Immature natural killer cell (primary cell): ENCODE results near the gene CHD1. TPM values are rescaled to one million over a fixed set of nuclear protein-coding genes. Genes with fewer than 3 reads are reported as not detected.

ENCODE experiments used
- DNase-seq, 3 donors: peaks; one replicate each; pipeline ENCODE4 v3.0.0; 2022; ENCODE audit warnings: mixed read lengths in 1 of 3
- H3K27ac Mint-ChIP-seq, 6 donors: one replicate each; pipeline ENCODE4 v1.8.0; 2020; ENCODE audit warnings: mixed read lengths in 6 of 6, mild to moderate bottlenecking in 5 of 6, inconsistent platforms in 4 of 6, moderate library complexity in 3 of 6
- H3K27me3 Mint-ChIP-seq, 3 donors: one replicate each; pipeline ENCODE4 v1.8.0; 2020 to 2021; ENCODE audit warnings: low read depth in 3 of 3, mild to moderate bottlenecking in 3 of 3, mixed read lengths in 3 of 3, moderate library complexity in 3 of 3, inconsistent platforms in 1 of 3
- H3K36me3 Mint-ChIP-seq, 3 donors: one replicate each; pipeline ENCODE4 v1.8.0; 2020; ENCODE audit warnings: mixed read lengths in 3 of 3, inconsistent platforms in 2 of 3, mild to moderate bottlenecking in 2 of 3
- H3K4me1 Mint-ChIP-seq, 2 donors: one replicate each; pipeline ENCODE4 v1.8.0; 2020; ENCODE audit warnings: inconsistent platforms in 2 of 2, mild to moderate bottlenecking in 2 of 2, mixed read lengths in 2 of 2, moderate library complexity in 1 of 2
- H3K4me3 Mint-ChIP-seq, 5 donors: one replicate each; pipeline ENCODE4 v1.8.0; 2020; ENCODE audit warnings: mild to moderate bottlenecking in 5 of 5, mixed read lengths in 5 of 5, inconsistent platforms in 3 of 5, moderate library complexity in 3 of 5
- H3K9me3 Mint-ChIP-seq, 6 donors: one replicate each; pipeline ENCODE4 v1.8.0; 2020; ENCODE audit warnings: mild to moderate bottlenecking in 6 of 6, mixed read lengths in 6 of 6, inconsistent platforms in 4 of 6, moderate library complexity in 3 of 6
- polyA plus RNA-seq, 3 donors: library from polyadenylated mRNA; unstranded; fragments of 300-500 nt; fragmentation: Illumina TruSeq; gene quantifications; one replicate each; pipeline ENCODE4 v1.2.3, GENCODE V29; 2021

The CHD1 gene
- polyA plus RNA-seq: 10 to 100 TPM in 1 of 3 donors, 1 to 10 TPM in 2; 5.0 to 10.4 (median 5.5) TPM

DNA sequence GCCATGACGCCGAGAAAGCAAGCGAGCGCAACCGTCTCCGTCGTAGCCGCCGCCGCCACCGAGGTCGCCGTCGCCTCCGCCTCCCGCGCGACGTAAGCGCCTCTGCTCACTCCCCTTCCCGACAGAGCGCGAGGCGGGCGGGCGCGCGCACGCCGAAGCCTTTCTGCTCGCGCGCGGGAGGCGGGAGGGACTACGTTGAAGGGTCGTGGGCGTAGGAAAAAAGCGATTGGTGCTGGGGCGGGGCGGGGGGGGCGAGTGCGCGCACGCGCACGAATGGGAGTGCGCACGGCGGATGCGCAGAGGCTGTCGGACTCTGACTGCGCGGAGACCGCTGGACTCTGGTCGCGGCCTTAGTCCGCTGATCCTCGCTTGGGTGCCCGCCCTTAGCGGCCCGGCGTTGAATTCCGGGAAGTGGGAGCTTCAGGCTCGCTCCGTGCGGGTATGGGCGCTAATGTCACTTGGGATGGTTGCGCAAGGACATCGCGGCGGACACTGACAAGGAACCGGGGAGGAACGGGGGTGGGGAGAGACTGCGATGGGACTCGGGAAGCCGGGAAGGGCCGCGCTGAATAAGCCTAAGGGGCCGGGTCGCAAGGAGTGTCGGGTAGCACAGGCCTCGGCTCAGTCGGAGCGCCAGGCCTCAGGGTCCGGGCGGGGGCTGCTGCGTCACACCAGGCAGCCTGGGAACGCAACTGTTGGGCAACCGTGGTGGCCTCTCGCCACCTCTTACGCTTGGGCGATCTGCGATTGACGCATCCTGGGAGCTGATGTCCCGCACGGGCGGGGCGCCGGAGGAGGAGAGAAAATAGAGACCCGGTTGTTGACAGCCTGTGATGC is at the start of gene CHD1:
TSS of gene CHD1 (minus strand) at position 135 of the 837 bp plus-strand sequence. CDS start 2,621 bp downstream, outside the sequence.
- Mint-ChIP-seq H3K9me3 (no peaks in the 10 kb centered on the region), H3K4me1 (peaks cover 60 to 82% of the 10 kb centered on the region in 2 donors), H3K27ac (peak within 1 kb of the TSS; percentile 96 to 99 (median 98)), H3K27me3 (peaks cover 24 to 27% (median 25%) of the 10 kb centered on the region in 3 donors), H3K36me3 (peaks cover 3 to 13% (median 8%) of the 10 kb centered on the region in 3 donors), H3K4me3 (peak within 1 kb of the TSS; percentile 95 to 98 (median 96))
- DNase-seq: peak; percentile 97 to 98 (median 98)

GRCh38 chr5:98978528-98978927 is 49.7 kb upstream of the CHD1 start:
- peaks cover 2 to 15% of the 10 kb centered on the region in 2 donors for H3K4me1 Mint-ChIP-seq
- peaks cover 0 to 3% (median 0%) of the 10 kb centered on the region in 6 donors for H3K9me3 Mint-ChIP-seq
- DNase-seq: no peak
- H3K27ac Mint-ChIP-seq: no peak overlapping the region
- peaks cover 0 to 4% (median 0%) of the 10 kb centered on the region in 3 donors for H3K27me3 Mint-ChIP-seq
- no peak overlapping the region for H3K4me3 Mint-ChIP-seq
- H3K36me3 Mint-ChIP-seq: peaks cover 0 to 5% (median 0%) of the 10 kb centered on the region in 3 donors

GRCh38 chr5:98977723-98978122 is 48.9 kb upstream of the CHD1 start:
- Mint-ChIP-seq H3K36me3 (peaks cover 0 to 10% (median 3%) of the 10 kb centered on the region in 3 donors), H3K9me3 (peaks cover 0 to 3% (median 0%) of the 10 kb centered on the region in 6 donors), H3K4me1 (peaks cover 2 to 15% of the 10 kb centered on the region in 2 donors), H3K4me3 (no peak overlapping the region), H3K27me3 (peaks cover 0 to 4% (median 0%) of the 10 kb centered on the region in 3 donors), H3K27ac (peak overlapping the region in 1 of 6 donors; percentile 12)
- no peak for DNase-seq

GRCh38 chr5:98975682-98976407 is 47.0 kb upstream of the CHD1 start:
- peaks cover 0 to 12% (median 3%) of the 10 kb centered on the region in 3 donors for H3K36me3 Mint-ChIP-seq
- H3K9me3 Mint-ChIP-seq: peaks cover 0 to 1% (median 0%) of the 10 kb centered on the region in 6 donors
- DNase-seq: no peak
- peaks cover 2 to 15% of the 10 kb centered on the region in 2 donors for H3K4me1 Mint-ChIP-seq
- H3K27me3 Mint-ChIP-seq: peaks cover 0 to 4% (median 4%) of the 10 kb centered on the region in 3 donors
- no peak overlapping the region for H3K27ac Mint-ChIP-seq
- no peak overlapping the region for H3K4me3 Mint-ChIP-seq

GRCh38 chr5:98975223-98975622 is 46.4 kb upstream of the CHD1 start:
- Mint-ChIP-seq H3K9me3 (peaks cover 0 to 1% (median 0%) of the 10 kb centered on the region in 6 donors), H3K36me3 (peaks cover 0 to 12% (median 3%) of the 10 kb centered on the region in 3 donors), H3K27ac (peak overlapping the region in 1 of 6 donors; percentile 81), H3K27me3 (peaks cover 0 to 5% (median 4%) of the 10 kb centered on the region in 3 donors), H3K4me3 (no peak overlapping the region), H3K4me1 (peaks cover 2 to 15% of the 10 kb centered on the region in 2 donors)
- DNase-seq: no peak

DNA sequence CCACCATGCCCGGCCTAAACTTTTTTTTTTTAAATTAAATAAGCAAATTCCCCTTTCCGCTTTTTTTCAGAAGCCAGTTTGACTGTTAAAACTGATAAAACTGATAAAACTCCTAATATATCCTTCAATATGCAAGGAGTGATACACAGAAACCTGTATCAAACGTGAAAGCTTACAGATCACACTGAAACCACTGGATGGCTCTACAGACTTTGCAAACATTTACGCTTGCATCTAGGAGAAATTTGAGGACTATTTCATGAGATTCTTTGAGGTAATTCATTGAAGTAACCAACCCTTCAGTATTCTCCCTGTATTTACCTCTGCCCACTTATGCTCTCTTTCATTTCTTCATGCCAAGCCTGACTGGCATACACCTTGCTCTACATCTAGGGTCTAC is 40.6 kb upstream of the CHD1 start:
- Mint-ChIP-seq H3K27ac (no peak overlapping the region), H3K4me3 (no peak overlapping the region), H3K4me1 (no peaks in the 10 kb centered on the region)

DNA sequence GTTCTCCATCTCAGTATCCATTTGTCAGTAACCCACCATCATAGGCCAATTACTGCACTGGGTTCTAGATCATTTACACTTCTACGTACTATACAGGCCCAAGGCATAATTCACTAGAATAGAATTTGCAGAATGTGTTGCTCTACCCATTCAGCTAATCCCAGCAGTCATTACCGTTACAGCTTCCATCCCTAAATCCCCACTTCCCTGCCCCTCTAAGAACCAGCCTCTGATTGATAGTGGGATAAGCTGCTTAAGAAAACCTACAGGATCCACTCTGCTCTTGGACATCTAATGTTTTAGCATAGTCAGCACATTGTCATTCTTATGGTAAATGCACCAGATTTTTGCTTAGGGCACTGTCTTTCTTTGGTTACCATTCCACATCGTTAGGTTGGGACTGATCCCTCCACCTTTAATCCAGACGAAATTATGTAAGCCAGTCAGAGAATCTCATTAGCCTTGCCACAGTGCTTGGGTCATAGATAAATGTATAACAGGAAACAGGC is 39.3 kb upstream of the CHD1 start:
- H3K4me1 Mint-ChIP-seq: peaks cover 3 to 7% of the 10 kb centered on the region in 2 donors
- H3K27me3 Mint-ChIP-seq: peaks cover 2 to 4% (median 2%) of the 10 kb centered on the region in 3 donors
- no peak for DNase-seq
- H3K4me3 Mint-ChIP-seq: no peak overlapping the region
- peaks cover 0 to 9% (median 0%) of the 10 kb centered on the region in 6 donors for H3K9me3 Mint-ChIP-seq
- H3K27ac Mint-ChIP-seq: peak overlapping the region in 1 of 6 donors; percentile 8
- H3K36me3 Mint-ChIP-seq: peaks cover 1 to 12% (median 5%) of the 10 kb centered on the region in 3 donors

More for the DNA sequence above, 40.6 kb upstream of the CHD1 start:
- DNase-seq: no peak
- H3K27me3 Mint-ChIP-seq: peaks cover 2 to 4% (median 2%) of the 10 kb centered on the region in 3 donors
- peaks cover 3 to 11% (median 5%) of the 10 kb centered on the region in 3 donors for H3K36me3 Mint-ChIP-seq
- peaks cover 0 to 9% (median 0%) of the 10 kb centered on the region in 6 donors for H3K9me3 Mint-ChIP-seq

DNA sequence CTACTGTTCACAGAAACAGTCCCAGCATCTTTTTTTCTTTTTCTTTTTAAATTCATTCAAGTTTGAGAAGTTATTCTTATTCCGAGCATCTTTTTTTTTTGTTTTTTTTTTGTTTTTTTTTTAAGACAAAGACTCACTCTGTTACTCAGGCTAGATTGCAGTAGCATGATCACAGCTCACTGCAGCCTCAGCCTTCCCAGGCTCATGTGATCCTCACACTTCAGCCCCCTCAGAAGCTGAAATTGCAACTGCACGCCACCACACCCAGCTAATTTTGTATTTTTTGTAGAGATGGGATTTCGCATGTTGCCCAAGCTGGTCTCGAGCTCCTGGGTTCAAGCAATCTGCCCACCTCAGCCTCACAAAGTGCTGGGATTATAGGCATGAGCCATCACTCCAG is 36.4 kb upstream of the CHD1 start:
- H3K9me3 Mint-ChIP-seq: peaks cover 0 to 9% (median 0%) of the 10 kb centered on the region in 6 donors
- H3K27ac Mint-ChIP-seq: no peak overlapping the region
- H3K27me3 Mint-ChIP-seq: peaks cover 0 to 2% (median under 1%) of the 10 kb centered on the region in 3 donors
- peaks cover 0 to 7% (median 5%) of the 10 kb centered on the region in 3 donors for H3K36me3 Mint-ChIP-seq
- H3K4me1 Mint-ChIP-seq: peaks cover 7 to 10% of the 10 kb centered on the region in 2 donors
- no peak for DNase-seq
- H3K4me3 Mint-ChIP-seq: no peak overlapping the region

DNA sequence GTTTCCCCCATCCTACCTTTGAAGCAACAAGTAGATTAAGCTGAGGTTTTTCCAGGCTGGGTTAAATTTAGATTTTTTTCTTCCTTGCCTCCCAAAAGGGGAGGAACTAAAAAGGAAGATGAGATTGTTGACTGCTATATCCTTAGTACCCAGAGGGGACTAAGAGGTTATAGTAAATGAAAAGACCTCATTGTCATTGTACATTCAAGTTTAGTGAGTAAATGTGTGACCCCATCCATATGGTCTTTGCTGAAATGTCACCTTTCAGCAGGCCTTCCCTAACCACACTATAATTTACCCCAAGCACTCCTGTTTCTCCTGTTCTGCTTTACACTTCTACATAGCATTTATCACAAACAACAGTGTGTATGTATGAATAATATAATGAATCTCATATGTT is 35.8 kb upstream of the CHD1 start:
- Mint-ChIP-seq H3K4me3 (no peak overlapping the region), H3K27ac (no peak overlapping the region), H3K36me3 (peaks cover 0 to 7% (median 5%) of the 10 kb centered on the region in 3 donors), H3K27me3 (peaks cover 0 to 2% (median under 1%) of the 10 kb centered on the region in 3 donors), H3K9me3 (peaks cover 0 to 9% (median 0%) of the 10 kb centered on the region in 6 donors), H3K4me1 (peaks cover 7 to 10% of the 10 kb centered on the region in 2 donors)
- no peak for DNase-seq

DNA sequence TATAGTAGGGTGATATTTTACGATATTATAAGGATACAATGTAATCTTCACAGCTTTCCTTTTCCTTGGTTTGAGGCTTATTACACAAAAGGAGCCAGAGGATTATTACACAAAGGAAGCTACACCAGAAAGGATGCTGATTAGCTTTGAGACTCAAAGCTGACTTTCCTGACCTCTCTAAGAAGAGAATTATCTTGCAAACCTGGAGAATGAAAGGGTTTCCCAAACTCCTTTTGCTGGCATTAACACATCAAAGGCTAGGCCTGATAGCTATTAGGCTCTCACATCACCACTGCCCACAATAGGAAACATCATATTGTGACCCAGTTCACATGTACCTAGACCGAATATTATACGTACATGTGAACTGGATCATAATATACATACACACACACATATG is 34.2 kb upstream of the CHD1 start:
- Mint-ChIP-seq H3K4me3 (no peak overlapping the region), H3K27ac (peak overlapping the region in 1 of 6 donors; percentile 4), H3K4me1 (peaks cover 7 to 10% of the 10 kb centered on the region in 2 donors), H3K36me3 (peaks cover 0 to 7% (median 5%) of the 10 kb centered on the region in 3 donors), H3K27me3 (peaks cover 0 to 2% (median 2%) of the 10 kb centered on the region in 3 donors), H3K9me3 (peaks cover 0 to 9% (median 0%) of the 10 kb centered on the region in 6 donors)
- DNase-seq: no peak

- Mint-ChIP-seq H3K36me3 (peaks cover 0 to 7% (median 5%) of the 10 kb centered on the region in 3 donors), H3K4me1 (peaks cover 7 to 10% of the 10 kb centered on the region in 2 donors), H3K4me3 (no peak overlapping the region), H3K27me3 (peaks cover 0 to 2% (median 2%) of the 10 kb centered on the region in 3 donors), H3K27ac (peak overlapping the region in 1 of 6 donors; percentile 4), H3K9me3 (peaks cover 0 to 9% (median 0%) of the 10 kb centered on the region in 6 donors)
- no peak for DNase-seq
These were observed 33.8 kb upstream of the CHD1 start for GRCh38 chr5:98962587-98962986.

GRCh38 chr5:98961665-98962344 is 33.0 kb upstream of the CHD1 start:
- peaks cover 7 to 10% of the 10 kb centered on the region in 2 donors for H3K4me1 Mint-ChIP-seq
- peaks cover 0 to 7% (median 0%) of the 10 kb centered on the region in 6 donors for H3K9me3 Mint-ChIP-seq
- no peak overlapping the region for H3K4me3 Mint-ChIP-seq
- peaks cover 0 to 5% (median 4%) of the 10 kb centered on the region in 3 donors for H3K36me3 Mint-ChIP-seq
- DNase-seq: no peak
- no peak overlapping the region for H3K27ac Mint-ChIP-seq
- H3K27me3 Mint-ChIP-seq: peaks cover 0 to 2% (median 2%) of the 10 kb centered on the region in 3 donors

- Mint-ChIP-seq H3K36me3 (no peaks in the 10 kb centered on the region), H3K4me1 (no peaks in the 10 kb centered on the region), H3K9me3 (peaks cover 0 to 3% (median 0%) of the 10 kb centered on the region in 6 donors), H3K27ac (no peak overlapping the region), H3K4me3 (no peak overlapping the region), H3K27me3 (peaks cover 0 to 2% (median 0%) of the 10 kb centered on the region in 3 donors)
- DNase-seq: no peak
These were observed 28.5 kb upstream of the CHD1 start for GRCh38 chr5:98957307-98957706.
